Mucosa of rectum (tissue), 2 donors: ENCODE measurements around the gene ST7.

Experiments used
- H3K27ac ChIP-seq, 2 donors: one replicate each; pipeline ENCODE4 v1.7.0; 2013; ENCODE audit warnings: inconsistent platforms in 2 of 2, low read depth in 2 of 2, low read length in 2 of 2
- H3K27me3 ChIP-seq, 2 donors: one replicate each; pipeline ENCODE4 v1.7.0; 2013; ENCODE audit warnings: low read length in 2 of 2; ENCODE audit not compliant: control insufficient read depth in 2 of 2, insufficient read depth in 2 of 2
- H3K36me3 ChIP-seq, 2 donors: one replicate each; pipeline ENCODE4 v1.7.0; 2013; ENCODE audit warnings: low read length in 2 of 2; ENCODE audit not compliant: control insufficient read depth in 2 of 2, insufficient read depth in 2 of 2
- H3K4me1 ChIP-seq, 2 donors: one replicate each; pipeline ENCODE4 v1.7.0; 2013; ENCODE audit warnings: low read length in 2 of 2, mild to moderate bottlenecking in 1 of 2; ENCODE audit not compliant: control insufficient read depth in 2 of 2, insufficient read depth in 2 of 2
- H3K4me3 ChIP-seq, 2 donors: one replicate each; pipeline ENCODE4 v1.7.0; 2013; ENCODE audit warnings: low read length in 2 of 2
- H3K9ac ChIP-seq, 2 donors: one replicate each; pipeline ENCODE4 v1.7.0; 2013; ENCODE audit warnings: low read length in 2 of 2, low read depth in 1 of 2, mild to moderate bottlenecking in 1 of 2
- H3K9me3 ChIP-seq, 2 donors: one replicate each; pipeline ENCODE4 v1.7.0; 2013; ENCODE audit warnings: low read length in 2 of 2; ENCODE audit not compliant: control insufficient read depth in 2 of 2
- donor health status: healthy.
- donor health status: Normal muscosa, but diverticular disease.

Gene ST7

GRCh38 chr7:116953372-116953905 lies at the start of gene ST7:
Gene ST7 (plus strand): TSS chr7:116953501. CDS start chr7:116953541, 40 bp downstream.
- Histone ChIP-seq H3K27me3 (no peaks in the 10 kb centered on the region), H3K4me3 (peak within 1 kb of the TSS; percentile 96), H3K27ac (peak within 1 kb of the TSS; percentile 92 to 94), H3K9me3 (no peaks in the 10 kb centered on the region), H3K36me3 (no peaks in the 10 kb centered on the region), H3K4me1 (peaks cover 10 to 16% of the 10 kb centered on the region in 2 donors), H3K9ac (peak within 1 kb of the TSS; percentile 93 to 98)

- Histone ChIP-seq H3K4me3 (no peak overlapping the region), H3K36me3 (peaks cover 22 to 27% of the 10 kb centered on the region in 2 donors), H3K4me1 (no peaks in the 10 kb centered on the region), H3K27me3 (no peaks in the 10 kb centered on the region), H3K9ac (no peak overlapping the region), H3K9me3 (no peaks in the 10 kb centered on the region), H3K27ac (no peak overlapping the region)
Observed at GRCh38 chr7:116906391-116906790, 46.9 kb upstream of the ST7 start.

GRCh38 chr7:116910383-116910782 lies 42.9 kb upstream of the ST7 start:
- Histone ChIP-seq H3K4me1 (no peaks in the 10 kb centered on the region), H3K27ac (no peak overlapping the region), H3K36me3 (peaks cover 34 to 38% of the 10 kb centered on the region in 2 donors), H3K9me3 (no peaks in the 10 kb centered on the region), H3K27me3 (no peaks in the 10 kb centered on the region), H3K4me3 (no peak overlapping the region), H3K9ac (no peak overlapping the region)

- no peak overlapping the region for H3K27ac ChIP-seq
Observed at GRCh38 chr7:116911801-116912200, 41.5 kb upstream of the ST7 start.

GRCh38 chr7:116912269-116912909 lies 40.9 kb upstream of the ST7 start:
- H3K36me3 ChIP-seq: peaks cover 40 to 41% of the 10 kb centered on the region in 2 donors
- H3K4me1 ChIP-seq: no peaks in the 10 kb centered on the region
- H3K9ac ChIP-seq: no peak overlapping the region
- H3K27me3 ChIP-seq: no peaks in the 10 kb centered on the region
- no peaks in the 10 kb centered on the region for H3K9me3 ChIP-seq
- H3K27ac ChIP-seq: no peak overlapping the region
- H3K4me3 ChIP-seq: no peak overlapping the region

More at GRCh38 chr7:116911801-116912200, 41.5 kb upstream of the ST7 start:
- no peak overlapping the region for H3K9ac ChIP-seq
- H3K9me3 ChIP-seq: no peaks in the 10 kb centered on the region
- H3K36me3 ChIP-seq: peaks cover 40 to 41% of the 10 kb centered on the region in 2 donors
- no peak overlapping the region for H3K4me3 ChIP-seq
- no peaks in the 10 kb centered on the region for H3K4me1 ChIP-seq
- no peaks in the 10 kb centered on the region for H3K27me3 ChIP-seq

- Histone ChIP-seq H3K9ac (no peak overlapping the region), H3K36me3 (peaks cover 21 to 34% of the 10 kb centered on the region in 2 donors), H3K9me3 (no peaks in the 10 kb centered on the region), H3K27ac (no peak overlapping the region), H3K4me3 (no peak overlapping the region), H3K27me3 (no peaks in the 10 kb centered on the region), H3K4me1 (no peaks in the 10 kb centered on the region)
Observed at GRCh38 chr7:116918704-116919103, 34.6 kb upstream of the ST7 start.

GRCh38 chr7:116920359-116920758 lies 32.9 kb upstream of the ST7 start:
- Histone ChIP-seq H3K36me3 (peaks cover 16 to 25% of the 10 kb centered on the region in 2 donors), H3K4me3 (no peak overlapping the region), H3K4me1 (no peaks in the 10 kb centered on the region), H3K27ac (no peak overlapping the region), H3K9ac (no peak overlapping the region), H3K27me3 (no peaks in the 10 kb centered on the region), H3K9me3 (no peaks in the 10 kb centered on the region)

- Histone ChIP-seq H3K27ac (no peak overlapping the region), H3K9ac (no peak overlapping the region), H3K4me1 (no peaks in the 10 kb centered on the region), H3K36me3 (peaks cover 6 to 10% of the 10 kb centered on the region in 2 donors), H3K9me3 (no peaks in the 10 kb centered on the region), H3K27me3 (no peaks in the 10 kb centered on the region), H3K4me3 (no peak overlapping the region)
Observed at GRCh38 chr7:116922545-116922944, 30.8 kb upstream of the ST7 start.

GRCh38 chr7:116924741-116925140 lies 28.6 kb upstream of the ST7 start:
- Histone ChIP-seq H3K27ac (no peak overlapping the region), H3K27me3 (no peaks in the 10 kb centered on the region), H3K36me3 (no peaks in the 10 kb centered on the region), H3K9ac (no peak overlapping the region), H3K4me1 (no peaks in the 10 kb centered on the region), H3K9me3 (no peaks in the 10 kb centered on the region), H3K4me3 (no peak overlapping the region)

GRCh38 chr7:116929021-116929420 lies 24.3 kb upstream of the ST7 start:
- no peaks in the 10 kb centered on the region for H3K27me3 ChIP-seq
- no peak overlapping the region for H3K4me3 ChIP-seq
- no peak overlapping the region for H3K27ac ChIP-seq
- no peaks in the 10 kb centered on the region for H3K9me3 ChIP-seq
- H3K36me3 ChIP-seq: no peaks in the 10 kb centered on the region
- H3K4me1 ChIP-seq: peaks cover 0 to 4% of the 10 kb centered on the region in 2 donors
- H3K9ac ChIP-seq: no peak overlapping the region
